HG03196 (cell line): ENCODE results near the gene LPP.

ENCODE experiments used
- ATAC-seq: cut with Tn5 transposase; IDR thresholded peaks from one replicate; pipeline ENCODE4 v1.9.1; 2021; ENCODE audit not compliant: unreplicated experiment

Gene LPP

GRCh38 chr3:188323067-188323842 is 169.3 kb downstream of the LPP start:
- ATAC-seq: no peak

DNA sequence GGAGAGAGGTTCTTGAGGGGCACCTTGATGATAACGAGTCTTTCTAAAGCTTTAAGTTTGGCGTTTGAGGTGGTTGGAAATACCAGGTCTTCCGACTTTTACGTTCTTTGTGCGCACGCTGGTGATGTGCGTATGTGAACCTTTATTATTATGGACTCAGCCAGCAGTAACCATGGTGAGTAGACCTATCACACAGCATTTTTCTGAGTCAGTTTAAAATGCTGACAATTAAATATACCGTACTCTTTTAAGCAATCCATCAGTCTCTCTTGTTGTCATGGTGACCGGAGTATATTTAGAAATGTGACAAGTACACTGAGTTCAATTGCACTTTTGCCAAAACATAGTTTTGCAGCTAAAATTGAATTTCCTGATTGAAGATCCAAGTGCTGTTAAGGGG is 172.2 kb downstream of the LPP start:
- no peak for ATAC-seq

DNA sequence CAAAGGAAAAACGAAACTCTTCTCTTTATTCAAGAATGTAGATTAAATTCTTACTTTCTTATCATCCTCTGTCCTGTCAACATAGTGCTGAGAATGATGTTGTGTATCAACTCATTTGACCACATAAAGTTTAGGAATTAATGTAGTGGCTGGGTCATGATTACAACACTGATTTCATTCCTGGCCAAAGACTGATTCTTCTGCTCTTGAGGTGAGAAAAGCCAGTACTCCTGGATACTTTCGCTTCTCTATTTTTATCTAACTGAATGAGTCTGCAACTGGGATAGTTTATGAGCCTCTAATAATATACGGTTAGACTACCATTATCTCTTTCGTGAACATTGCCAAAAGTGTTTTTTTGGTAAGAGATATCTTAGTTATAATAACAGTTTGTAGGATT is 173.0 kb downstream of the LPP start:
- no peak for ATAC-seq

DNA sequence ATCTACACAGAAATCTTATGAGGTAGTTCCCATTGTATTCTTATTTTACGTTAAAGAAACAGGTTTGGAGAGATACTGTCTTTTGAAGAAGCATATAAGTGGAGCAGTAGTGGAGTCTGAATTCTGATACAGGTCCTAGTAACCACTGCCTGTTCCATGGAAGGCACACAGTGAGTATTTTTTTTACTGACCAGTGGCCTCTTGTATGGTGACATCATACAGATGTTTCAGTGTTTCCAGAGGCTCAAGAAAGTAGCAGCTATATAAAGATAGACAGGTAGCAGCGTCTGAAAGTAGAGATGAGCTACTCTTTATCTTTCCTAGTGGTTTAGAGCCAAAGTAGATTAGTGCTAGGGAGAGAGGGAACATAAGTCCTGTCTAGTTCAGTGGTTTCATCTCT is 173.5 kb downstream of the LPP start:
- ATAC-seq: no peak

DNA sequence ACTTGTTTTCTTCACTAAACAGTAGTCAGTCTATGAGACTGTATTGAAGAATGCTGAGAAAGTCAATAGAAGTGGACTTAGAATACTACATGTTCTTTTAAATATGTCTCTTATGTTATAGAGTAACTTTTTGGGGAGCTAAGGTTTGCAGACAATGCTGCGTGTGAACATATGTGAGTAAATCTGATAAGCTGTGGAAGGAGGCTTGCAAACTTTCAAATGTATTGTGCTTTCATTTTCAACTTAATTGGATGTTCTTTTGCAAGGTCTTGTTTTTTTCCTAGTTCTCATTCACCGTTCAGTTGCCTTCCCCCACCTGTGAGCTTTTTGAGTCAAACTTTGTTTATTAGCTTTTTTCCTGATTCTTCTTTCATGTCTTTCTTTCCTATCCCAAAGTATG is 176.2 kb downstream of the LPP start:
- no peak for ATAC-seq

DNA sequence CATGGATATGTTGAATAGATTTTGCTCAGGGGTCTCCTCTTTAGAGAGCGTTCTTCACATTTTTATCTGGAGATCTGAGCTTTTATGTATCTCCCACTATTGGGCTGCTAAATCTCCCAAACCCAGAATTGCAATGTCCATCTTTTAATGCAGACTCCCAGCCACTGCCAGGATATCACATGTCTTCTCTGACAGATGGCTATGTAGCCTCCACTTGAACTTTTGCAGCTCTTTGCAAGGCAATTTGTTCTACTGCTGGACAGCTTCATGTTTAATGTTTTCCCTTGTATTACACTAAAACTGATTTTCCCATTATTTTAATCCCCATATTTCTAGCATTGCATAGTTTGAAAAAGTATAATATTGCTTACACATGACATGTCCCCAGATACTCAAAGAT is 177.2 kb downstream of the LPP start:
- ATAC-seq: no peak

GRCh38 chr3:188332085-188332484 is 178.1 kb downstream of the LPP start:
- no peak for ATAC-seq

DNA sequence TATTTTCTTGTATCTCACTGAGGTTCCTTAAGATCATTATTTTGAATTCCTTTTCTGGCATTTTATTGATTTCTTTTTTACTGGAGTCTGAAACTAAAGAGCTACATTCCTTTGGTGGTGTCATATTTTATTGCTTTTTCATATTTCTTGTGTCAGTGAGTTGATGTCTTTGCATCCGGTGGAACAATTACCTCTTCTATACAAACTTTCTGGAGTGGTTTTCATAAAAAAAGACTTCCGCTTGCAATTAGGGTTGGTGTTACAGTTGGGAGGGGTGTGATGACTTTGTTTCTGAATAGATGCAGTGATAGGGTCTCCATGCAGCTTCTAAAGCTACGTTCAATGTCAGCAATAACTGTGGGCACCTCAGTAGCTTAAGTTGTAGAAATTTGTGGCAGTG is 181.7 kb downstream of the LPP start:
- no peak for ATAC-seq

- no peak for ATAC-seq
Measured at GRCh38 chr3:188336178-188336577, 182.2 kb downstream of the LPP start.

DNA sequence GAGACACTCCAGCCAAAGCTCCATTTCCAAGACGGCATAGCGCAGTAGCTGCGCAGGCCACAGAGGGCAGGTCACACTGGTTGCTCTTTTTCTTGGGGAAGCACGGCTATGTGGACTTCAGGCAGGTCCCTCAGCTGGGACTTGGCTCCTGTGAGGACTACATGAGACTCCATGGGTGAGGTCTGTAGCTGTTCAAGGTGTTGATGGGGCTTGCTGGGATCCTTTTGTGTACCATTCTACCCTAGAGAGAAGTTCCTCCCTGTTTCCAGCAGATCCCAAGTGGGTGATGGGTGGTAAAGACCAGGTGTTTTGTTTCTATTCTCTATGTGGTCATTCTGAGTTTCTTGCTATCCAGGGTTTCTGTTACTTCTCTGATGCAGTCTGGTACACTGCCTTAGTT is 183.3 kb downstream of the LPP start:
- no peak for ATAC-seq

- ATAC-seq: no peak
Measured at GRCh38 chr3:188338086-188338485, 184.1 kb downstream of the LPP start.

DNA sequence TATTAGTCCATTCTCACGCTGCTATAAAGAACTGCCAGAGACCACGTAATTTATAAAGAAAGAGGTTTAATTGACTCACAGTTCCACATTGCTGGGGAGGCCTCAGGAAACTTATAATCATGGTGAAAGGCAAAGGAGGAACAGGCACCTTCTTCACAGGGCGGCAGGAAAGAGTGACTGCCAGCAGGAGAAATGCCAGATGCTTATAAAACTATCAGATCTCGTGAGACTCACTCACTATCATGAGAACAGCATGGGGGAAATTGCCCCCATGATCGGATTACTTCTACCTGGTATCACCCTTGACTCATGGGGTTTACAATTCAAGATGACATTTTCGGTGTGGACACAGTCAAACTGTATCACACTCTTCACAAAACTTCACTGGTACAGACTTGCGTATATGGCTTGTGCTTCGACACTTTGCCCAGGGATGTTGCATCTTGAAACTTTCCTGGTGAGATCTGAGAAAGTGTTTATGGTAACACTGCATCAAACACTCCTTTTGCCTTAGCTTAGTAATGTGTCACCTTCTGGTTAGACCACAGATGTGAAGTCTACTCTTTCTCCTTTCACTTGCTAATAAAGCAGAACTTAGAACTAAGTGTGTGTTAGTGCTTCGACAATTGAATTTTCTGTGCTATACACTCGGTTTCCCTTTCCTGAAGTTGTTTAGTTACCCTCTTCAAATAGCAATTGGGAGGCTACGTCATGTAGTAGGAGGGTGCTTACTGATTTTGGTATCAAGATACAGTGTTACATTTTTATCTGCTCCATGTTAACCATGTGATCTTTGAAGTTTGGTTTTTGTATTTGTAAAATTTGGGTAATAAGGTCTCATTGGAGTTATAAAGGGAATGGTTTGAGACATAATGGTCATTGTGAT is 185.7 kb downstream of the LPP start:
- ATAC-seq: no peak

DNA sequence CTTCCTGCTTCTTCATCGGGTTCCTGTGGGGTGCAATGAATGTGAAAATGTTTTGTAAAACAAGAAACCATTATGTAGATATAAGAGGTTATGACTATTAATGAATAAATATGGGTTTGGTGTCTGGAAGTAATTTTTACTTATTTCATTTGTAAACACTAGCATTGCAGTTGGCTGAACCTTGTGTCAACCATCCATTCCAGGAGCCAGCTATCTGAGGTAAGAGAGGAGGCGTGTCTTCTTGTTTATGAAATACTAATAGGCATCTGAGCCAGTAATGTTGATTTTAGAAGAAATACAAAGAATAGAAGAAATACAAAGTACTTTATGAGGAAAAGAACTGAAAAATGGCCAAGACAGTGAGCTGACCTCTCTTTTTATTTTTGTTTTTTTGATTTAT is 187.5 kb downstream of the LPP start:
- ATAC-seq: no peak

- no peak for ATAC-seq
Measured at GRCh38 chr3:188342991-188343732, 189.2 kb downstream of the LPP start.

- ATAC-seq: no peak
Measured at GRCh38 chr3:188343894-188344293, 189.9 kb downstream of the LPP start.

- ATAC-seq: no peak
Measured at GRCh38 chr3:188345223-188345622, 191.3 kb downstream of the LPP start.

GRCh38 chr3:188348435-188349244 is 194.7 kb downstream of the LPP start:
- ATAC-seq: no peak

- no peak for ATAC-seq
Measured at GRCh38 chr3:188349351-188349901, 195.5 kb downstream of the LPP start.

- no peak for ATAC-seq
Measured at GRCh38 chr3:188349933-188350332, 196.0 kb downstream of the LPP start.

DNA sequence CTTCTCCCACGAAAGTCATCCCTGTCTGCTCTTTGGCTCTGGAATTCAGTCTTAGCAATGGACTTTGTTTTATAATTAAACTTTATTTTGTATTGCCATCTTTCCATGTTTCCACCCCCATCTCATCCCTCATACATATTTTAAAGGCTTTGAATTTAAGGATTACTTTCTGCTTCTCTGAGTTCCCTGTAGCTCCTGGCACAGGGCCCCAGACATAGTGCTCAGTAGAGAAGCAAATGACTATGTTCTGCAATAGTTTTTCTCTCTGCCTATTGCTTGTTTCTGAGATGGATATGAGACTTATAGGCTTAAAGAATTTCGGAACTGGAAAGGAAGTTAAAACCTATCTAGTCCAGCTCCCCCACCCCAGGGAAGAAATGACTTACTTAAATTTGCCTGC is 197.0 kb downstream of the LPP start:
- no peak for ATAC-seq
